Activated T-cell treated with anti-CD3 and anti-CD28 coated beads, Interleukin-2, amount 50 U/mL, for 48 hours (primary cell): Measurements from ENCODE around the gene DEDD2.
A peak's percentile ranks its signal among the peaks of the same experiment; 100 is the strongest.

Experiments used
- DNase-seq, 2 experiments: peaks; one replicate each; pipeline ENCODE4 v3.0.0-alpha.2; 2020

DEDD2 gene

DNA sequence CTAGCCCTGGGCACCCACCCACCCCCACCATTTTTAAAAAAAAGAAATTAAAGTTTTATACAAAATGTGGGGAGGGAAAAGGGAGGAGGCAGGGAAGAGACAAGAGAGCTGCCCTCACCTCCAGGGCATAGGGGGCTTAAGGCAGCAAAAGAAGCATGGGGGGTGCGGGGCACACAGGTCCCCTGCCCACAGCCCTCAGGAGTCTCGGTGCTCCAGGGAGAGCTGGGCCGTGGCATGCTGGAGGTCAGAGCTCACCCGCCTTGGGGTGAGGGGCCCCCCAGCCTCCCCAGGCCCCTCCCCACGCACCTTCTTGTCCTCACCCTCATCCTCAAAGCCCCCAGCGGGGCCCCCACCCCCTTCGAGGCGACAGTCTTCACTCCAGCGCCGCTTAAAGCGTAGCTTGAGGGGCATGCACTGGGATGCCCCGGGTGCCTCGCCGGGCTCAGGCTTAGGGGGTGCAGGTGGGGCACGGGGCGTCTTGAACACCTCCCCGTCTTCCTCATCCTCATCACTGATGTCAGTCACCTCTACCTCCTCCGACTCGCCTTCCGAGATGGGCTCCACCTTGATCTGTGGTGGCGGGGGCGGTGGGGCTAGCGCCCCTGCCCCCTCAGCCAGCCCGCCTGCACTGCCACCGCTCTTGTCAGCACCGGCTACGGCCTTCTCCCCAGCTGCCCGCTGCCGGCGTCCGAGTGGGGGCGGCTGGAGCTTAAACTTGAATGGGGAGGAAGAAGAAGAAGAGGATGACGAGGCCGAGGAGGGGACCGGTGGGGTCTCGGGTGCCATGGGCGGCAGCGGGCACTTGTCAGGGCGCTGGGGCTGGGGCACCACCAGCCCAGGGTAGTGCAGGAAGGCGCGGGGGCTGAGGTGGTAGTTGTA lies 31.0 kb upstream of the DEDD2 start:
- DNase-seq = no peak

DNA sequence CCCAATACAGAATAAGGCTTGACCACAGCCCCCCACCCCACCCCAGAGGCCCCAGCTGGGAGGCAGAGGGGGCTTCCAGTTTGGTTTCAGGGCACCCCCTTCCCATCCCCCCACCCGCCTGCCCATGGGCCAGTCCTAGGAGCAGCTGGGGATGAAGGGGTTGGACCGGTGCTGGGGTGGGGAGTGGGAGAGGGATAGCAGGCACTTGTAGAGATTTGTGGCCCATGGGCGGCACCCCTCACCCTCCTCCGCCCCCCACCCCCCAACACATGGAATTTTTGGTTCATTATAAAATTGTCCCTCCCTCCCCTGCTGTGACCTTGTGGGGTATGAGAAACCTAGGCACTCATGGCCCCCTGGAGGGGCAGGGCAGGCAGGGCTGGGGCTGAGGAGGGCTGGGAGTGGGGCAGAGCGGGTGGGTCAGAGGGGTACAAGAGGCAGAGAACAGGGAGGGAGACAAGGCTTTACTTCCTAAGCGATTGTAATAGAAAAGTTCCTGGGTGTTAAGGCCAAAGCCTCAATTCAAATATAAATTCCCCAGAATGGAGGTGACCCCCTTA lies 30.2 kb upstream of the DEDD2 start:
- no peak for DNase-seq

DNA sequence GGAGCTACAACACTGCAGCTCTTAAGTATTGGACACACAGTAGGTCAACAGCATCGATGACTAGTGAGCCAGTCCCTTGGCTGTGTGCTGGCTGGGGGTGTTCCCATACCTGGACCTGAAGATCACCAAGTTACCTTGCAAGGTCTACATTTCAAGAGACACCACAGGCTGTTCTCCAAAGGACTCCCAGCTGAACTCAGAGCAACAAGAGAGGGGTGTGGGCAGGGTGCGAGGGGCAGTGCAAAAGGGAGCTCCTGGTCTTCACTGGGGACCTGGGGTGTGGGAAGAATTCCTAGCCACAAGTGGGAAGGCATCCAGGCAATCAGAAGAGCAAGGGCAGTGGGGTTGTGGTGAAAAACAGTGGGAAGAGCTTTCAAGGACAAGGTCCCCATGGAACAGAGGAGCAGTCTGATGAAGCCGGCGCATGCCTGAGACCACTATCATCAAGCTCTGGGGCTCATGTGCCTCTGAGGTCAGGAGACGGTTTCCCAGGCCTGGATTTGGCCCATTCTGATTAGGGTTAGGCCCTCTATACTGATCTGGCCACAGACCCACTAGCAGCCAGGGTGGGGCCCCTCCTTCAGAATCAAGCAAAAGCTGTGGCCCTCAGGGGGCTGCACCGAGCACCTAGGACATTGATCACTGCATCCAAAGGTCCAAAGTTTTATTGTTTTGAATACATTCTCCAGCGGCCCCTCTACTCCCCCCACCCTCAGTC lies 29.6 kb upstream of the DEDD2 start:
- DNase-seq = no peak

GRCh38 chr19:42246143-42246921 lies 28.9 kb upstream of the DEDD2 start:
- DNase-seq = peak in 1 of 2 experiments; percentile 32

DNA sequence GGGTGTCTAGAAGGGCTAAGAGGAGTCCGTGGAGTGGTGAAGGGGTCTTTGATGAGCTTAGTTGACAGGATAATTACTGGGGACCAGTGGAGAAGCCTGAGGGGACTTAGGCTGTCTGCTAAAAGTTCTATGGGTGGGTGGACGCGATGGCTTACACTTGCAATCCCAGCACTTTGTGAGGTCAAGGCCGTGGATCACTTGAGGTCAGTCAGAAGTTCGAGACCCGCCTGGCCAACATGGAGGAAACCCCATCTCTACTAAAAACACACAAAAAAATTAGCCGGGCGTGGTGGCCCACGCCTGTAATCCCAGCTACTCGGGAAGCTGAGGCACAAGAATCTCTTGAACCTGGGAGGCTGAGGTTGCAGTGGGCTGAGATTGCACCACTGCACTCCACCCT lies 27.8 kb upstream of the DEDD2 start:
- DNase-seq = no peak

DNA sequence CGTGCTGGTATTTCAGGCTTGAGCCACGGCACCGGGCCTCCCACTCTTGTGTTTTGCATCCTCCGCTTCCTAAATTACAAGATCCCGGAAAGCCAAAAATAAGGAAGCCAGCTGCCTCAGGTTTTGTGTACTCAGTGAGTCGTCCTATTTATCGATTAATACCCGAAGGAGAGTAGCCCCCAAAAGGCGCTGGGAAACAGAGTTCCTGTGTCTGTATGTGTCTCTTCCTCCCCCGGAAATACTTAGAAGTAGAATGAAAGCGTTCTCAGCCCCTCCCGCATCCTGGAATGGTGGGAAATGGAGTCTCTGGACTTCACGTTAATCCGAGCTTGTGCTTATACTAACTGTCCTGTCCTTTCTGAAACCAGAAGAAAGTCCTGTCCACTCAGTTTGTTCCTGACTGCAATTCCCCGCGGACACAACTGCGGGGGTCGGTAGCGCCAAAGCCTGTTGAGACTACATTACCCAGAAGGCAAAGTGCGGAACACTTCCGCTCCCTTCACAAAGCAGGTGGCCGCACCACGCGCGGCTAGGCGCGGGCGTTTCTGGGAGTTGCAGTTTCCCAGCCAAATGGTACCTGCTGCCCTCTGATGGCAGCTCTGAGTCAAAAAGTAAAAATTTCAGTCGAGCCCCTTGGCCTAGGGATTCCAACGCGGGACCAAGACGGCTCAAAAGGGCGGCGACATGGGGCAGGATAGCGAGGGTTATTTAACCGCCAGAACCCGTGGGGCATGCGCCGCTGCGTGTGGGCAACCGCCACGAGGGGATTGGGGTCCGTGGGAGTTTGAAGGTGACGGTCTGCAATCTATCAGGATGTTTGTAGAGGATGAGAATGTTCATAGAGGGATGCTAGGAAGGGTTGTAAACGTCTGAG lies 27.1 kb upstream of the DEDD2 start:
- peak; percentile 95 to 96 for DNase-seq

DNA sequence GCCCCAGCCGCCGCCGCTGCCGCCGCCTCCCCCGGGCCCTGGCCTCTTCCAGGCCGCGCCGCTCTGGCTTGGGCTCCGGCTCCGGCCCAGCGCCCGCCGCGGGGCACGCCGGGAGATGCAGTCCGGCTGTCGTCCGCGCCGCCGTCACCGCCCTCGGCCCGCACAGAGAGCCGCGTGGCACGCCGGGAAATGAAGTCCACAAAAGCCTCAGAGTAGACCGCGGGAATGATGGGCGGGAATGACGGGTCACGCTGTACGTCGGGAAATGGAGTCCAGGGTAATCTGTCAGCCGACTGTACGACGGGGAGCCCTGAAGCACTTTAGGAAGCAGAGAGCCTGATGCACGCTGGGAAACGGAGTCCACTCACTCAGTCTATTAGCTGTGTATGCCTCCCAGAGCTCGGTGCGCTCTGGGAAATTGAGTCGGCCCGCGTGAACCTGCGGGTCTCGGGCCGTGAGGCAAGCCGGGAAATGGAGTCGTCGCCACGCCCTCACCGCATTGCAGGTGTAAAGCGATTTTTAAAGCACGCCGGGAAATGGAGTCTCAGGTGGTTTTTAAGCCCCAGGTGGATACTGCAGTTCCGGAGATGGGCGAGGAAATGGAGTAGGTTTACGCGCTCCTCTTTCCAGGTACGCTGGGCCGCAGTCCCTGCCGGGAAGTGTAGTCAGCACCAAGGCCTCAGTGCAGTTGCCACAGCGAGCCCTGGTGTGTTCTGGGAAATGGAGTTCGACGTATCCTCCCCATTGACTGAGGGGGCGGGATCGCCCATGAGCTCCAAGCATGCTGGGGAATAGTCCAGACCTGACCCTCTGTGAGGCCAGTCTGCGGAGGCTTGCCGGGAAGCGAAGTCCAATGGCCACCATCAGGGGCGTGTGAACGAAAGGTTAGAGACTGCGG lies 25.3 kb upstream of the DEDD2 start, which contains the start of gene GSK3A:
Gene GSK3A, minus strand, starts transcription at position 91 of the 898 bp plus-strand sequence. CDS start 137 bp downstream, outside the sequence.
- DNase-seq = peak; percentile 96 to 97

DNA sequence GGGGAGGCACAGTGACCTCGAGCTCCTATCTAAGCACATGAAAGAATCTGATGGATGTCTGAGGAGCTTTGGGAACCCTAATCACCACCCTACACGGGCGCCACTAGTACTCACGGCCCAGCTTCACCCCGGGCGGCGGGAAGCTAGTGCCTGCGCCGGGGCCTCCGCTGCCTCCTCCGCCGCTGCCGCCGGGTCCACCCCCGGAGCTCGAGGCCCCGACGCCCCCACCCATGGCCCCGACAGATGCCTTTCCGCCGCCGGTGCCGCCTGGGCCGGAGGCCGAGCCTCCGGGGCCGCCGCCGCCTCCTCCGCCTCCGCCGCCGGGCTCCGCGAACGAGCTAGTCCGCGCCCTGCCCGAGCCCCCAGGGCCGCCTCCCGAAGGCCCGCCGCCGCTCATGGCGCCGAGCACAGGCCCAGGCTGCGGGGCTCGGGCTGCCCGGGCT lies 24.6 kb upstream of the DEDD2 start:
- no peak for DNase-seq

DNA sequence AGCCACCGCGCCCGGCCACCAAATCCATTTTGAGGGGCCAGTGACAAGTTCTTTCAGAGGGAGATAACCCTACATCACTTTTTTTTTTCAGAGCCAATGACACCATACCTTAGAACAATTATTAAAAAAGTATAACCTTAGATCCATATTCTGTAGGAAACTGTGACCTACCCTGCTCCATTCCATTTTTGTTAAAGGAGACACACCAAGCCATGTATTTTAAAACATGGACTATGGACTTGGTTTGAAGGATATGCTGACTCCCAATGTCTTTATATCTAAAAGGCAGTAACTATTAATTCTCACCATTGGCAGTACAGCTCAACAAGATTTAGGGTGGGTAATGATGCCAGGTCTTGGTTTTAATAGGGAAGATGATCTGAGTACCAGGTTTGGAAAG lies 23.8 kb upstream of the DEDD2 start:
- DNase-seq = no peak

DNA sequence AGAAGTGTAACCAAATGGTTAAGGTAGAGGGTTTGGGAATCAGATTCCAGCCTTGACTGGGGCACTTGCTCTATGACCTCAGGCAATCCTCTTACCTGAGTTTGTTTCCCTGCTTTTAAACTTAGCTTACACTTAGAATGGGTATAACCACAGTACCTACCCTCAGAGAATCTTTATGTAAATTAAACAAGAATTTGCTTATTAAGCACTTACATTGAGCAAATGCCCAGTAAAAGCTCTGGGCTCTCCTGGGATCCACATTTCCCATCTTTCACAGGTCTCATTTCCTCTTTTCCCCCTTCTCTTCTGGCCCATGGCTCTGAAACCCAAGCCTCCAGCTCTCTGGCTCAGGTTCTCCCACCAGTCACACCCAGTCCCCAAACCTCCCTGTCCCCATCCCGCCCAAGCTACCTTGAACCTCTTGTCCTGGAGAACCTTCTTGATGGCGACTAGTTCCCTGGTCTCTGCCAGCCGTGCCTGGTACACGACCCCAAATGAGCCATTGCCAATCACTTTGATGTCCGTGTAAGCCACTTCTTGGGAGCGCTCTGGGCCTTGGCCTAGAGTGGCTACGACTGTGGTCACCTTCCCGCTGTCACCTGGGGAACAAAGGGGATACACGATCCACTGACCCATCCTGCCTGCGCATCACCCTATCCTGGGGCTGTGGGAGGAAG lies 22.2 kb upstream of the DEDD2 start:
- DNase-seq = no peak

DNA sequence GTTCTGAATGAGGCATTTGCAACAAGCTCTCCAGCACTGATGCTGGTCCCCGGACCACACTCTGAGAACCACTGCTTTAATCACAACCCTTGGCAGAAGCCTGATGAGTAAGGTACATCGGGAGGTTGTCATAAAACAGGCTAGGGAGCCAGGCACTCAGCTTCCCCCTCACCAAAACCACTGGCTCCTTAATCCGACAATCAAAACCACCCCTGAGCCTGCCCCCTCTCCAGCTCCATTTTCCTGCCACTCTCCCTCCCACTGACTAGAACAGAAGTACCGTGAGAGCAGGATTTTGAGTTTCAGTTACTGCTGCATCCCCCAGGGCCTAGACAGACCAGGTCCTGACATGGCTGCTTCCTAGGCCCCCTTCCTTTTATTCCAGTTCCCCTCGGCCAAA lies 17.7 kb upstream of the DEDD2 start:
- no peak for DNase-seq

- no peak for DNase-seq
Observed at GRCh38 chr19:42234364-42234763, 16.9 kb upstream of the DEDD2 start.

- DNase-seq = no peak
Observed at GRCh38 chr19:42233678-42234292, 16.3 kb upstream of the DEDD2 start.

- DNase-seq = no peak
Observed at GRCh38 chr19:42233106-42233505, 15.6 kb upstream of the DEDD2 start.

- no peak for DNase-seq
Observed at GRCh38 chr19:42232435-42232834, 15.0 kb upstream of the DEDD2 start.

DNA sequence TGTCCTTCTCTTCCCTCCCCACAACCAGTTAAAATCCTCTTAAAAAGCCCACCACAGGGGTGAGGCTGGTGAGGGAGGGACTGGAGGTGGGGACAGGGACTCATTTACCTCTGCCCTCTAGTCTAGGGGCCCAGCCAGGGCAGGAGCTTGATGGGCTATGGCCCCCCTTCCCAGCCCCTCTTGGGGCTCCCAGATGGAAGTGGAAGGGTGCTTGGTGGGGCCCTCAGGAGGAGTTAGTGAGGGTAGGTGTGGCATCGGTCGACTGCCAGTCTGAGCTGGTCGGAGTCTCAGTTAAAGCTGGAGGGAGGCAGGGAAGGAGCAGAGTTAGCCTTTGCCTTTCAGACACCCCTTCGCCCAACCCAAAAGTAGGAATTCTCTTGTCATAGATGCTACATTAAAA lies 13.1 kb upstream of the DEDD2 start:
- no peak for DNase-seq

GRCh38 chr19:42229855-42230351 lies 12.4 kb upstream of the DEDD2 start:
- no peak for DNase-seq

- no peak for DNase-seq
Observed at GRCh38 chr19:42229301-42229854, 11.9 kb upstream of the DEDD2 start.

GRCh38 chr19:42228641-42229040 lies 11.2 kb upstream of the DEDD2 start:
- no peak for DNase-seq
